Suppressor macrophage (primary cell): Measurements from ENCODE around the gene ADRA2B.

ENCODE experiments used
- DNase-seq, 4 experiments: peaks; one replicate each; pipeline ENCODE4 v3.0.0-alpha.2; 2020 to 2022

Gene ADRA2B

DNA sequence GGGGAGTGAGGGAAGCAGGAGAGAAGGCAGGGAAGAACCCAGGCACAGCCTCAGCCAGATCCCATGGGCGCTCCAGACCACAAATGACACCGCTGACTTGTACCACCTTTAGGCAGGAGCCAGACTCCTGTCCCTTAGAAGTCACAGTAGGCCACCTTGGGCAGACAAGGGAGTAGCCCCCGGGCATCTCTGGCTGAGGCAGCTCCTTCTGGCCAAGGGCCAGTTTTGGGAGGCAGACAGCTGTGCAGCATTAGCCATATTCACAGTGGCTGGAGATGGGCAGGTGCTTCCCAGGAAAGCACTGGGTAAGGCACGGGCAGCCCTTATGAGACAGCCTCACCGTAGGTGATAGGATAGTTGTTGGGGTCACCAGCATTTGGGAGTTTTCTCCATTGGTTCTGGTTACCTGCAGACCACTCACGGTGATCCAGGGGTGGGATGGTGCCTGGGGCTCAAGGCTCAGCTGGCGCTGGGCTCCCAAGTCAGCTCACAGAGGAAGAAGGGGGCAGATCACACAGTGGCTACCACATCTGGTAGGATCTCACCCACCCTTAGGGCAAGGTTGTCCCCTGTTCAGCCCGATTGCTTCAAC is 19.9 kb upstream of the ADRA2B start:
- no peak for DNase-seq

DNA sequence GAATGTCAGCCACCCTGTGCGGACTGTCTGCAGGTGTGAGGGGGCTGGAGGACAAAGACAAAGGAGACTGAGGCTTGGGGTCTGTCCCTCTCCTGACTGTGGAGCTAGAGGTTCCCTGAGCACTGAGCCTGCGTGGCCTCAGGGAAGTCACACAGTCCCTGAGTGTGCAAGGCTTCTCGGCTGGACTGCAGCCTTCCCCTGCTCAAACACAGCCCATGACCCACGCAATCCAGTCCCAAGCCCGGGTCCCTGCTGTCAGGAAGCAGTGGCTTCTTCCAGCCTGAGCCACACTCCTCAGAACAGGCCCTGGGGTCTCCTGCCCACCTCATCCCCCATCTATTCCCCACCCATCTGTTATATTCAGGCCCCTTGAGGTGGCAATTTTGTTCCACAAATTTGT is 19.2 kb upstream of the ADRA2B start:
- DNase-seq, result no peak

DNA sequence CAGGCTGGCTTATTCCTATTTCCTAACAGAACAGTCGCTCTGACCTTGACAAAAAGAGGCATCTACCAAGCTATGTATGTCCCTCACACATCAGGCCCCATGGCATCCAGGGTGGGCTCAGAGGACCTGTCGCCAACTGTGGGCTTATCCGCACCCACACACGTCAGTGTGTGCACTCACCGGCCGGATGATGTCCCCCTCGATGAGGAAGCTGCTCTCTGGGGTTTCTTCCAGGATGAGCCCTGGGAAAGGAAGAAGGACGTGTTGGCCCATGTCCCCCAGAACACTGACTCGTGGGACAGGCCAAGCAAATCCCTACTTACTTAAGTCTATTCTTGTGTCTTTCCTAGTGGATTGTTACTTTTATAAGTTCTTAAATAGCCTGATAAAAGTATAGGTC is 18.8 kb upstream of the ADRA2B start:
- DNase-seq, result no peak

DNA sequence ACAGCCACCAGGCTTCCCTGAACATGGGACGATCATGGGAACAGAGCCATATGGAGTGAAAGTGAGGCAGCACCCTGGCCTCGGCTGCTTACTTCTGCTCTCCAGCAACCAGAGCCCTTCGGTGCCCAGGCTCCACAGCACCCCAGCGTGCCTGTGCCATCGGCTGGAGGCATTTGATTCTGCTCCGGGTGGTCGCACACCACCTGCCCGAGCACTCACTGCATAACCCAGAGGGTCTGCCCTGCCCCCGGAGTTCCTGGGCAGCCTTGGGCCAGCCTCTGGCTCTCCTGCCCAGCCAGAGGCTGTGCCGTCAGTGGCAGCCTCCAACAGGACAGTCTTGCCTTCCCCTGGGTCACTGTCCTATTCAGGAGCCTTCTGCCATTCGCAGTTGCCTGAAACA is 18.1 kb upstream of the ADRA2B start:
- DNase-seq, result no peak

DNA sequence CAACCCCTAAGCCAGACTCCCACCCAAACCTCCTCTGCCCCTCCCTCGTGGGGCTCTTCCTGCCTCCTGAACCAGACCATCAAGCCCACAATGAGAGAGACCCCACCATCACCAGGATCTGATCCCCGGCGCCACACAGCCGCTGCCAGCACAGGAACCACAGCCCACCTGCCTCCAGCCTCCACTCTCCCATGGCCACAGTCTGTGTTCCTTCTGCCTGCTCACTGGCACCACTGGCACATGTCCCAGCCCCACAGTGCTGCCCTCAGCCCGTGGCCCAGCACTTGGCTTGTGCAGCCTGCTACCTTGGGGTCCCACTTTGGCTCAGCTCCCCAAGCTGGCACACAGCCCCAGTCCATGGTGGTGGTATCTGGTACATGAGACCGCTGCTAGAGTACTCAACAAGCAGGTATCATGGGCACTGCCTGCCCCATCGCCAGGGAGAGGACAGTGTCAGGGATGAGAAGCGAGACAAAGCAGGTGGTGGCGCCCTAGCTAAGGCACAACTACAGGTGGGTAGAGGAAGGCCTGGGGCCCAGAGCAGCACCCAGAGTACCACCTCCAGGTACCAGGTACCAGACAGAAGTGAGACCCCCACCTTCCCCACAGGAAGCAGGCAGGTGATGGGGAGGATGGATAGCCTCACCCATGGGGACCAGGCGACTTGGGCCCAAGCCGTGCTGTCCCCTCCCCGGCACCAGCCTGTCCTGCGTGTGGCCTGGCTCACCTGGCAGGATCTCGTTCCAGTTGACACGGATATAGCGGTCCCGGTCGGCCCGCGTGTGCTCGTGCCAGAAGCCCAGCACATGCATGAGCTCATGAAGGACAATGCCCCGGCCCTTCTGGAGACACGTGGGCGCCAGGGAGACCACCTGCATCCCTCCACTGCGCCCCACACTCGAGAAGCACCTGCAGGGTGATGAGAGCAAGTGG is 15.7 kb upstream of the ADRA2B start:
- no peak for DNase-seq

DNA sequence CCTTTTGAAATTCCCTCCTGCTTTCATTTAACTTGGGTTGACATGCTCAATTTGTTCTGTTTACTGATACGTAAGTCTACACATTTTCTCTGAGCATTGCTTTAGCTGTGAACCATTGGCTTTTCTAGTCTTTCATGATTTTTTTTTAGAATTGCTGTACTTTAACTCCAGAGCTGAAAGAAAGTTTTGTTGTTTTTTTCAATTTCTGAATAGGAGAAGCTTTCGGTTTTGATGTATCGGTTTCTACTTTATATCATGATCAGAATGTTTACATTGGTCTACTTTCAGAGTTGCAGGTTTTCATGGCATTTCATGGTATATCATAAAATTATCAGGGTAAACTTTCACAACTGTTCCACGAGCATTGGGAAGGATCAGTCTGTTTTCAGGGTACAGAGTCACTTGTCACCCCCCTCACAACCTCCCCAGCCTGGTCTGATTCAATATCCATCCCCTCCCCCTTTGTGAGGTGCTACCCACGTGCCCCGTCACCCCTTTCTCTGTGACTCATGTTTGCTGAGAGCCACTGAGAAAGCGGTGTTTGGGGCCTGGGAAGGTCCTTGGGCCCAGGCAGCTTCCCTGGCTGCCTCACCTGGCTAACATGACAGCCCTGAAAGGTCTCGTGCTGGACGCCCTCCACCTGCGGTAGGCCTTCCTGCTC is 14.9 kb upstream of the ADRA2B start:
- no peak for DNase-seq

DNA sequence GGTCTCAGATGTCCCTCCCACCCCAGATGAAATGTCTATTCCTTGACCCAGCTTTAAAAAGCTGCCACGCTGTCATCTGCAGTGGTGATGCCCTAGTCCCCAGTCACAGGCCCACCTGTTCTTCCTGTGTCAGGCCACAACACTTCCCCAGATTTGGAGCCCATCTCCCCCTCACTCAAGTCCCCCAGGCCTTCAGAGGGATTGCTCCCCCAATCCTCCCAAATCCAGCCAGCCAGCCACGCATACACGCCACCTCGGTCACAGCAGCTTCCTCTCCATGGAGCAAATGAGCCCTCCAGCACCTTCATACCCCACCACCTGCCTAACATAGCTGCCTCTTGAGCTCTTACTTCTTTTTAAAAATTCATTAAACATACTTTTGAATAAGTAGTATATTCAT is 14.1 kb upstream of the ADRA2B start:
- no peak for DNase-seq

DNA sequence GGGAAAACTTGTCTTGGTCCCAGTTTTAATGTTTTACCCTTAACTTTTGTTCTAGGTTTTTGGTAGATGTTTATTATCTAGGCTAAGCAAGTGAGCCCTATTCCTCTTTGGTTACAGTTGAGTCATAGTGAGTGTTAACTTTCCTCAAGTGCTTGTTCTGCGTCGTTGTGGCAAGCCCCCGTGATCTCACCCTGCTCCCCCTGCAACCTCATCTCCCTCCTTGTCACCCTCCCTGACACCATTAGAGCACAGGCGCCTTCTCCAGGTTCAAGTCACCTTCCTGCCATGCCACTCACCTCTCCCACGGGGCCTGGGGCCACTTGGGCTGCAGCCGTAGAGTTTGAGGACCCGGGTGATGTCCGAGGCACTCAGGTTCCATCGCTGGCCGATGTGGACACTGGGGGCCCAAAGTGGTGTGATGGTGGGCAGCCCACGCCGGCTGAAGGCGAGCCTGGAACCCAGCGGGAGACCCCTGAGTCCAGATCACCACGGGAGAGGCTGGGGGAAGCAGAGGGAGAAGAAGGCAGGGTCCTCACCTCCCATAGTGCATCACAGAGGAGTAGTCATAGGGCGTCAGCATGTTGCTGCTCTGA is 13.3 kb upstream of the ADRA2B start:
- no peak for DNase-seq

DNA sequence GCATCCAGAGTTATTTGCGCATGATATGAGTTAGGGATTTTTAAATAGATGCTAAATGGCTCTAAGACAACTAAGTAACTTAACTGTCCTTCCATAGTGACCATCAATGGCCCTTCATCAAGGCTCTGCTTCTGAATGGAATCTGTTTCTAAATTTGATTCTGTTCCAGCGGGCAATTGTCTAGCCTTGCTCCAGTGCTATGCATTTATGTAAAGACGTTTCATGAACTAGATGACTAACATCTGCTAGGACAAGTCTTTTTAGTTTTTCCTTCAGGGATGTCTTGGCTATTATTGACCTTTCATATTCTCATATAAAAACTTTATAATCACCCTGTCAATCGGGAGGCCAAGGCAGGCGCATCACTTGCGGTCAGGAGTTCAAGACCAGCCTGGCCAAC is 12.1 kb upstream of the ADRA2B start:
- no peak for DNase-seq

DNA sequence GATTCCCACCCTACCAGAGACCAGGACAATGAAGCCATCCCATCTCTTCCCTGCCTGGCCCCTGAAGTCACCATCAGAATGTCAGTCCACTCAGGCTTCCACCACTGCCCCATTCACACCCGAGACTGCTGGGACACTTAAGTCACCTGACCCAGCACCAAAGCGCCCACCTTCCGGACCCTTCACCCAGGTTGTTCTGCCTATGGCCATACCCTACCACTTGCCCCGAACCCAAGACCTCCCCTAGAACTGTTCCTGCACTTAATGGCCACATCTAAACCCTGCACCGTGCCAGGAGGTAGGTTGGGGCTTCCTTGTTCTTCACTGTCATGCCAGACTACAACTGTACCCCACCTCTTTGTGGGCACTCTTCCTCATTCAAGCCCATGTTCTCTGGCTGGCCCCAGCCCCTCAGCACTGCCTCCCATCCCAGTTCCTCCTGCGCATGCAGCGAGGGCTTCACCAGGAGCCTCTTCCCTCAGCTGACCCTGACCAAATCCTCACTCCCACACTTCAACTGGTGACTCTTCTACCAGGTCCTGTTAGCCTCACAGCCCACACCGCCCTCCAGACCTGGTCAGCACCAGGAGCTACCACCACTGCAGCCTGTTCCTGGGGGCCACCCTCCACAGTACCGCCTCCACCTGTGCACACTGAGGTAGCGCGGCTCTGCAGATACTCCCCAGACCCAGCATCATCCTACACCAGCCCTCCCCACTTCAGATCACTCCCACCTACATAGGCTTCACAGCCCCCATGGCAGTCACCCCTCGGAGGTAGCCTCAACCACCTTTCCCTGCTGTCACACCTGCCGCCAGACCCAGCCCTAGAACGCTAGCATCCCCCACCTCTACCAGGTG is 8.3 kb upstream of the ADRA2B start:
- peak; percentile 46 to 82 (median 76) for DNase-seq

DNA sequence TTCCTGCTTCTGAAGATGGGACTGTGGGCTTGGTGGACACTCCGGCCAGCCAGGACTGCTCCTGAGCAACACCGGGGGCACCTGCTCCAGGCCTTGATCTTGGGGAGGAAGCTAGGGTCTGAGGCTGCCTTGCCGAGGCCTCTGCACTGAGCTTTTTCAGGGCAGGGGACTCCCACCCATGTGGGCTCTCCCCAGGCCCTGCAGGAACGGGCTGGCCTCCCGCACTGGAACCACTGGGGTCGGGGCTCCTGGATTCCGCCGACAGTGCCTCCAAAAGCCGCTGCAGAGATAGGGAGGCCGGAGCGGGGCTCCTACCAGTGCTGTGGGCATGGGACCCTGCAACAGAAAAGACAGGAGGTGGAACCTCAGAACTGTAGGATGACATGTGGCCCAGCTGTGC is 7.6 kb upstream of the ADRA2B start:
- no peak for DNase-seq

DNA sequence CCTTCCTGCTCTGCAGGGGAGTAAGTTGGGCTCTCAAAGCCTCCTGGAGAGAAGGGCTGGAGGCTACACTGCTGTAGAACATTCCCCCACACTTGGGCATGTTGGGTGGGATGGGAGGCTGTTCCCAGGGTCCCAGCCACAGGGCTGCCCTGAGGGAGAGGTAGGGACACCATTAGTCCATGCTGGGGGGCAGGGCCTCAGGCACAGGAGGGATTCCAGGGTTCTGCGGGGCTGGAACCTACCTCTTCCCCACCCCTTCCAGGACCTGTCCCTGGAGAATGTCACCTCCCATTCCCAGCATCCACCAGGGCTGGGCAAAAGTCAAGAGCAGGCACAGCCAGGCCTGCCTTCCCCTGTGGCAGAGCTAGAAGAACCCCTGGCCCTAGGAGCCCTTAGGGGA is 6.9 kb upstream of the ADRA2B start:
- DNase-seq, result no peak

DNA sequence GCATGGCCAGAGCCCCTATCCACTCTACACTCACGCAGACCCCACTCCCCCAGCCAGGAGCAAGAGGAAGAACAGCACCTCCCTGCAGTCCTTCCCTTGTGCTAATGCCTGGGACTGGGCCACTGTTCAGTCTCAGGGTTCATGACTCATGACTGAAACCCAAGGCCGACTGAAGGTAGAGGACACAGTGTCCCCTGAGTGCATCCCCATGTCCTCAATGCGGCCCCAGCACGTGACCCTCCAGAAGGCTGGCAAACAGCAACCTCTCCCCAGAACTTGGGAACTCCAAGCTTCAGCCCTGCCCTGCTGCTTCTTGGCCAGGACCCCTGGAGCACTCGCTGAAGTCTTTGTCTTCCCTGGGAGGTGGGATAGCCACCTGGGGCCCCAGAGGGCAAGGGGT is 6.0 kb upstream of the ADRA2B start:
- no peak for DNase-seq

DNA sequence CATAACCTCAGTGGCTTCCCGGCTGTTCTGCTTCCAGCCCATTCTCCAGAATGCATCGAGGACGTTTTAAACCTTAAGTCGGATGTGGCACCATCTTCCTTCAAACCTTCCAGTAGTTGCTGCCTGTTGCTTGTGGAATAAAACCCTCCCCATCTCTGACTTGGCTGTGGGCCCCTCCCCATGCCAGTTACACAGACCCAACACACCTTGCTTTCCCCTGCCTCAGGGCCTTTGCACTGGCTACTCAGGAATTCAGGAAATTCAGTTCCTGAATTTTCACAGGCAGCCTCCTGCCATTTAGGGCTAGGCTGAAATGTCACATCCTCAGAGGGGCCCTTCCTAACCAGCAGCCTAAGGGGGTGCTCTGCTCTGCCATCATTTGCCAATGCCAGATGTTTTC is 5.0 kb upstream of the ADRA2B start:
- no peak for DNase-seq

DNA sequence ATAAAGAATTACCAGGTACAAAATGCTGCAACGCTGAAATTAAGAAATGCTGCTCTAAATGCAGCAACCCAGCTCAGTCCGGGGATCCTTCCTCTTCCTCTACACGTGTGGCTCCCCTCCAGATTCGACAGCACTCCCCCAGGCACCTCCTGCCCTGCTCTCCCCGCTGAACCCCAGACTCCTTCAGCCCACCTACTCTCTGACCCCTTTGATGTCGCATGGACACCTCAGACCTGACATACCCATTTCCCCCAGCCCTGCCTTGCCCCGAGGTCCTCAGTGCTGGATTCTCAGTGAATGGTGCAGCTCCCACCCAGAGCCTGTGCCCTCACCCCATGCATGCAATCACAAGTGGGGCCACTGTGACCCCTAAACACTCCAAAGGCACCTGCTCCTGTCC is 4.6 kb upstream of the ADRA2B start:
- peak in 2 of 4 experiments; percentile 42 to 43 for DNase-seq

DNA sequence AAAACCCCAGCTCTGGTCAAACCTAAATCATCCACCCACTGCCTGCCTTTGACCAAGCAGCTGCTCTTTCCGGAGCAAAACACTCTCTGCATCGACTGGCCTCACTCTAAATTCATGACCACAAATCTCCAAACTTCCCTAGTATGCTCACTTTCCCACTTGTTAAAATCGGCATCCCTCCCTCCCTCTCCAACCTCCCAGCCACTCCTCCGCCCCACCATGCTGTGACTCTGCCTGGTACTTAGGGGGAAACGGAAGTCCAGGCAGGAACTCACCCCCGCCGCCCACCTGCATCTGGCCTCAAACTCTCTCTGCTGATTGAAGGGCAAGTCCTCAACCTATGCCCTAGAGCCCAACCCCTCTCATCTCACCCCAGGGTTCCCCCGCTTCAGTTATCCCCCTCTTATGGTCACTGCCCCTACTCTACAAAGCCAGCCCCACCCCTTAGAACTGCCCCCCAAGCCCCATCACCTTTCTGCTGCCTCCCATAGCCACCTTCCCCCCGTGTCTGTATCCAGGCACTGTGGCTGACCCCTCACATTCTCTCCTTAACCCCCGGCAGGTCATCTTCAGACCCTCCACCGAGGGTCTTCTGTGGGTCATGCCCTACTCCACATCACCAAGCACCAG is 3.8 kb upstream of the ADRA2B start:
- peak; percentile 74 to 89 (median 84) for DNase-seq

DNA sequence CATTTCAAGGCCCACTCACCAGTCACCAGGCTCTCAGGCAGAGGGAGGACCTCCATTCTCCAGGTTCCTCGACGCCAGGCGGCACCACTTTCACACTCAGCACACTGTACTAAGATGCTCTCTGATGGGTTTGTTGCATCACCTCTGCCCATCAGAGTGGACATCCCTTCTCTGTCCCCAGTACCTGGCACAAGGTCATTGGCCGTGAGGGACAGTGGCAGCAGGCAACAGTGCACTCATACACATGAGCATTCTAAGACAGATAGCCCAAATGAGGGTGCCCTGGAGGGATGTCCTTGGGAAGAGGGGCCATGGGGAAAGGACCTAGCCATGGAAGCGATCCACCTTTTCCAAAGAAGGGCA is 3.0 kb upstream of the ADRA2B start:
- no peak for DNase-seq

DNA sequence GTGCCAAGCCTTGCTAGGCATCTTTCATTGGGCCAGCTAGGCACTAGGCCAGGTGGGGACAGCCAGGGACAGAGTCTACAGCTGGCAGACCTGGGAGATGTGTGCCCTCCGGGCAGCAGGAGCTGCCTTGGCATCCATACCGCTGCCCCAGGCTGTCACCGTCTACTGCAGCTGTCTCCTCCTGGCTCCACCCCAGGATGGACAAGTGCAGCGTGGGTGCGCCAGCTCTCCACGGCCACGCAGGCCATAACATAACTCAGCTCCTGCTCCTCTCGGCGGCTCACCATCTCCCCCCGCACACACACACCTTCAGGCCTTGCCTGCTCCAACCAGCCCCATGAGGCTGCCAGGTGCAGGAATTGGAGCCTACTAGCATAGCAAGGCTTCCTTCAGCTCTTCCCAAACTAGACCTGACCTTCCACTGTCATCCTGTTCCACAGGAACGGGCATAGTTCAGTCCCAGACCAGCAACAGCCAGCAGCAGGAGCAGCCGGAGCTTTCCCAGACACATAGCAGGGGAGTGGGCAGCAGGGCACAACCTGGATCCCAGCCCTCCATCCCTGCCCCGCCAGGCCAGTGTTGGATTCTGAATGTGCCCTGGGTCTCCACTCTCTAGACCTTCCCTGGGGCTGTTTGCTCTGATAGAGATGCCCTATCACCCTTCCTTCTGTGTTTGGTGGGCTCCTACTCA is 2.5 kb upstream of the ADRA2B start:
- DNase-seq, result no peak

DNA sequence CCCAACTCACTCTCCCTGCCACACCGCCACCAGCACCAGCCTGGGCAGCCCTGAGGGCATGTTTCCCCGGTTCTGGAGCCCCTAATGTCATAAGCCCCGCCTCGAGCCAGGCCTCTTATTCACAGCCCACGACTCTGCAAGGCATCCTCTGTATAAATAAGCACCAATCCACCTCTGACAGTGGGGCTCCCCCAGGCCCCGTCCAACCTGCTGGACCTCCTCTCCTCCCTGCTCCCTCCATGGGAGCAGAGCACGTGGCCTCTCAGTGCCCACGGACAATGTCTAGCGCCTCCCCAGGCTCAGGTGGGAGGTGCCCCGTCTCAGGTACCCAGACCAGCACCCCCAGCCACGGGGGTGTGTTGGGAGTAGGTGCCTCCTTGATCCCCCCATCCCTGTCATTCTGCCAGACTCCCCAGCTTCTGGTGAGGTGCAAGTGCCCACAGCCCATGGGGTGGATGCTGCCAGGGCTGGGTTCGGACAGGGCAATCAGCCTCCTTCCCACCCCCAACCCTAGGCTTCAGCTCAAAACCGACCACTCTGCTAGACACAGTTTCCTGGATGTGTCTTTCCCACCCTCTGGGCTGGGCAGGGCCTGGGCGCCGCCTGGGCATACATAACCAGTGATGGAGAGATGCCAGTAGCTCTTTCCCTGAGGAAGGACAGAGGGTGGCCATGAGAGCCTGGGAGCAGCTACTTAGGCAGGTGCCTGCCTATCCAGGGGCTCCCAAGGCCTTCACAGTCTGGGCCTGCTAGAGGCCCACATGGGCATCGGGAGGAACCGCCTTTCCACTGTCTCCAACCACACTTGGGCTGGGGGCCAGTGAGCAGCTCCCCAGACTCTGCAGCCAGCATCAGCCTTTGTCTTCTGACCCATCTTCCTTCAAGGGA is 1.6 kb upstream of the ADRA2B start:
- no peak for DNase-seq

DNA sequence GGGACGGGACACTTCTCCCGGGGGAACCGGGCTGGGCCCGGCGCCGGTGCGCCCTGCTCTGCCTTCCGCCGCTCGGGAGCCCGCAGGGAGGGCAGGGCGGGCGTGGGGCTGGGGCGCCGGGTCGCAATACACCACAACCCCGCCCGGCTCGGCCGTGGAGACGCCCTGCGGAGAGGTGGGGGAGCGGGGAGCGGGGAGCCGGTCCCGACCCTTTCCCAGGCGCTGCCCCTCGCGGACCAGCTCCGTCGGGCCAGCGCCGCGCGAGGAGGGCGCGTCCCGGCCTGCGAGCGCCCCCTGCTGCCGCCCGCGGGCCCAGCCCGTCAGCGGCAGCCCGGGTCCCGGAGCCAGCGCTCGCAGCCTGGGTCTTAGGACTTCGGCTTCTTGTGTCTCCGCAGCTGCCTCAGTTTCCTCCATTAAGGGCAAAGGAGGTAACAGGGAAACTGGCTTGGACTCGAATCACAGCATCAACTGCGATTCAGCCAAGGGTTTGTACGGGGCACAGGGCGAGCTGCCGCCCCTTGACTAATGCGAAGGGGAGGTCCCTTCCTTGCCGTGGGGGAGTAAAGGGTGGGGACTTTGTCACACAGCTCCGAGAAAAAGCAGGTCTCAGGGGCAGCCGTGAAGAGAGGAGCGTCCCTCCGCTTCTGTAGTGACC is 635 bp upstream of the ADRA2B start:
- DNase-seq, result peak; percentile 74 to 92 (median 86)
